ENCODE results near the gene GALNT6.

DNA sequence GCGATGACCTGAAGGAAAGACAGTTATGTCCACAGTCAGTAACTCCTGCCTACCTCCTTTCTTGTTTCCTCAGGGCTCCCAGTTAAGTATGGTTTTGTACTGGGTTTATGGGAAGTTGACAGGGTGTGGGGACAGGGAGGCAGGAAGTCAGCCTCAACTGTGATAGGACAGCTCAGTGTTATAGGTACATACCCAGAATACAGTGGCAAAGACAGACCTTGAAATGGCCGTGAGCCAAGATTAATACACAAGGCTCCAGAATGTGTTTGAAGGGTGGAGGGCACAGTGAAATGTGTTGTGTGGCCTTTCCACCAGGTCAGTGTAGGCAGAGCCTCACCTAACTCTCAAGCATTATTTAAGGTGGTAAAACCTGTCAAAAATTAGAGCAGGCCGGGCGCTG is 62.6 kb downstream of the GALNT6 start:
- no peak for TF ChIP-seq HEYL (CRISPR knock-in tag; IDR thresholded peaks at IDR 0.05)
- TF ChIP-seq, protein P1, sequence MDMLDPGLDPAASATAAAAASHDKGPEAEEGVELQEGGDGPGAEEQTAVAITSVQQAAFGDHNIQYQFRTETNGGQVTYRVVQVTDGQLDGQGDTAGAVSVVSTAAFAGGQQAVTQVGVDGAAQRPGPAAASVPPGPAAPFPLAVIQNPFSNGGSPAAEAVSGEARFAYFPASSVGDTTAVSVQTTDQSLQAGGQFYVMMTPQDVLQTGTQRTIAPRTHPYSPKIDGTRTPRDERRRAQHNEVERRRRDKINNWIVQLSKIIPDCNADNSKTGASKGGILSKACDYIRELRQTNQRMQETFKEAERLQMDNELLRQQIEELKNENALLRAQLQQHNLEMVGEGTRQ (IDR thresholded peaks at IDR 0.05): no peak
- no peak for TF ChIP-seq CBX8 (IDR thresholded peaks at IDR 0.05)
- TF ChIP-seq, protein P2, sequence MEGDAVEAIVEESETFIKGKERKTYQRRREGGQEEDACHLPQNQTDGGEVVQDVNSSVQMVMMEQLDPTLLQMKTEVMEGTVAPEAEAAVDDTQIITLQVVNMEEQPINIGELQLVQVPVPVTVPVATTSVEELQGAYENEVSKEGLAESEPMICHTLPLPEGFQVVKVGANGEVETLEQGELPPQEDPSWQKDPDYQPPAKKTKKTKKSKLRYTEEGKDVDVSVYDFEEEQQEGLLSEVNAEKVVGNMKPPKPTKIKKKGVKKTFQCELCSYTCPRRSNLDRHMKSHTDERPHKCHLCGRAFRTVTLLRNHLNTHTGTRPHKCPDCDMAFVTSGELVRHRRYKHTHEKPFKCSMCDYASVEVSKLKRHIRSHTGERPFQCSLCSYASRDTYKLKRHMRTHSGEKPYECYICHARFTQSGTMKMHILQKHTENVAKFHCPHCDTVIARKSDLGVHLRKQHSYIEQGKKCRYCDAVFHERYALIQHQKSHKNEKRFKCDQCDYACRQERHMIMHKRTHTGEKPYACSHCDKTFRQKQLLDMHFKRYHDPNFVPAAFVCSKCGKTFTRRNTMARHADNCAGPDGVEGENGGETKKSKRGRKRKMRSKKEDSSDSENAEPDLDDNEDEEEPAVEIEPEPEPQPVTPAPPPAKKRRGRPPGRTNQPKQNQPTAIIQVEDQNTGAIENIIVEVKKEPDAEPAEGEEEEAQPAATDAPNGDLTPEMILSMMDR (IDR thresholded peaks at IDR 0.05): no peak
- no peak for TF ChIP-seq ZSCAN20 (CRISPR knock-in tag; IDR thresholded peaks at IDR 0.05)
